ENCODE results near the gene MEX3D.

GRCh38 chr19:1538978-1539377, 29.1 kb downstream of the MEX3D start:
- no peak for TF ChIP-seq EZH2 (IDR thresholded peaks at IDR 0.05; ENCODE audit: borderline replicate concordance, insufficient read depth, low read depth, low read length, poor library complexity, severe bottlenecking)
- TF ChIP-seq, protein P1, sequence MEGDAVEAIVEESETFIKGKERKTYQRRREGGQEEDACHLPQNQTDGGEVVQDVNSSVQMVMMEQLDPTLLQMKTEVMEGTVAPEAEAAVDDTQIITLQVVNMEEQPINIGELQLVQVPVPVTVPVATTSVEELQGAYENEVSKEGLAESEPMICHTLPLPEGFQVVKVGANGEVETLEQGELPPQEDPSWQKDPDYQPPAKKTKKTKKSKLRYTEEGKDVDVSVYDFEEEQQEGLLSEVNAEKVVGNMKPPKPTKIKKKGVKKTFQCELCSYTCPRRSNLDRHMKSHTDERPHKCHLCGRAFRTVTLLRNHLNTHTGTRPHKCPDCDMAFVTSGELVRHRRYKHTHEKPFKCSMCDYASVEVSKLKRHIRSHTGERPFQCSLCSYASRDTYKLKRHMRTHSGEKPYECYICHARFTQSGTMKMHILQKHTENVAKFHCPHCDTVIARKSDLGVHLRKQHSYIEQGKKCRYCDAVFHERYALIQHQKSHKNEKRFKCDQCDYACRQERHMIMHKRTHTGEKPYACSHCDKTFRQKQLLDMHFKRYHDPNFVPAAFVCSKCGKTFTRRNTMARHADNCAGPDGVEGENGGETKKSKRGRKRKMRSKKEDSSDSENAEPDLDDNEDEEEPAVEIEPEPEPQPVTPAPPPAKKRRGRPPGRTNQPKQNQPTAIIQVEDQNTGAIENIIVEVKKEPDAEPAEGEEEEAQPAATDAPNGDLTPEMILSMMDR (IDR thresholded peaks at IDR 0.05), result no peak
